ENCODE data around the gene HIC1.

GRCh38 chr17:2019723-2020122 lies 35.2 kb upstream of the HIC1 start:
- TF ChIP-seq POLR2A (IDR thresholded peaks at IDR 0.05) (no peak), POLR2AphosphoS5 (IDR thresholded peaks at IDR 0.05) (no peak), CTCF (IDR thresholded peaks at IDR 0.05) (no peak), EP300 (IDR thresholded peaks at IDR 0.05) (no peak)

Measured in stomach (tissue), 4 donors.